RPMI8226 (cell line): ENCODE data around the gene NRL.
A peak's percentile ranks its signal among the peaks of the same experiment; 100 is the strongest.

ENCODE experiments used
- DNase-seq: peaks from one replicate; pipeline ENCODE4 v3.0.0-alpha.2; 2015

The NRL gene

DNA sequence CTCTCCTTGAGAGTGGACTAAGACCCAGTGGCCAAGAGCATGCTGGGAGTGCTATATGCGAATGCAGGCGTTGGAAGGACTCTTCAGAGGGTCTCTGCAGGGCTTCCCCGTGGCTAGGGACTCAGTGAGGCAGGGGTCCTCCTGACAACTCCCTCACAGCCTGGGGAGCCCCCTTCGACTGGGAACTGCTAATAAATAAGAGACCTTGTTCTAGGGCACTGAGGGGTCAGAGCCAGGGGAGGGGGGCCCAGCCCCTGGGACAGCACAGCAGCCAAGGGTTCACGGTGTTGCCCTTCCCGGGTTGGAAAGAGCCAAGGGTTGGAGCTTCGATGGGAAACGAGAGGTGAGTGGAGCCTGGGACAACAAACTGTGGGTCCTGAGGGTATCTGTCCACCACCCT is 49.3 kb downstream of the NRL start:
- no peak for DNase-seq

DNA sequence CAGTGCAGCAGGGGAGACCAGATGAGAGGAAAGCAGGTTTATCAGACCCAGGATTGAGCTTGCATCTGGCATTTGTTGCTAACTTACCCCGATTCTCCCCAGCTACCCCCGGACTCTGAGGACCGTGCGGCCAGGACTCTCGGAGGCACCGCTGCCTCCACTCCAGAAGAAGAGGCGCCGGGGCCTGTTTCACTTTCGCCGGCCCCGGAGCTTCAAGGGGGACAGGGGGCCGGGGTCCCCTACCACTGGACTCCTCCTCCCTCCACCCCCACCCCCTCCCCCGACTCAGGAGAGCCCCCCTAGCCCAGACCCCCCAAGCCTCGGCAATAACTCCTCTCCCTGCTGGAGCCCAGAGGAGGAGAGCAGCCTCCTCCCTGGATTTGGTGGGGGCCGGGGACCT is 49.9 kb downstream of the NRL start:
- no peak for DNase-seq

DNA sequence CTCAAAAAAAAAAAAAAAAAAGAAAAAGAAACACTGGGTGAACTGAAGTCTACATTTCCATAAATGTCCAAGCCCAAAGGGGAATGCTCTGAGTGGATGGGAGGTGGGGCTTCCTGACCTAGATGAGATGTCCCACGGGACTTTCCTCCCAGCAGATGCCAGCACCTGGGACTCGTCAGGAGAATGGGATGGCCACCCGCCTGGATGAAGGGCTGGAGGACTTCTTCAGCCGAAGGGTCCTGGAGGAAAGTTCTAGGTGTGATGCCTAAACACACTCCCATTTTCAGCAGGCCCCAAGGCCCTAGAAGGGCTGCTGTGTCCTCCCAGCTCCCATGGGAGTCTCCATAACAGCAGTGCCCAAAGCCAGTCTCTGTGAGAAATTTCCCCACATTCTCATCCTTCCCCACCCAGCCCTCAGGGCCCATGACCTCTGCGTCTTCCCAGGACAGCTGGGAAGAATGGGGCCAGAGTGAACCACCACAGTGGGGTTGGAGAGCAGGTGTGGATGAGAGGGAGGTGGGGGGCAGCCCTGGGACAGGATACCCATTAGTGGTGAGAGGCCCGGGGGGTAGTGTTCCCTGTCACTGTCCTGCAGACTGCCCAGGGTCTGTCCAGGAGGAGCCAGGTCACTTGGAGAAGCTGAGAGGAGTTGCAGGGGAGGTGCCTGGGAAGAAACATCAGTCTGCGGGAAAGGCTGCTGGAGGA is 50.5 kb downstream of the NRL start:
- DNase-seq, result no peak

DNA sequence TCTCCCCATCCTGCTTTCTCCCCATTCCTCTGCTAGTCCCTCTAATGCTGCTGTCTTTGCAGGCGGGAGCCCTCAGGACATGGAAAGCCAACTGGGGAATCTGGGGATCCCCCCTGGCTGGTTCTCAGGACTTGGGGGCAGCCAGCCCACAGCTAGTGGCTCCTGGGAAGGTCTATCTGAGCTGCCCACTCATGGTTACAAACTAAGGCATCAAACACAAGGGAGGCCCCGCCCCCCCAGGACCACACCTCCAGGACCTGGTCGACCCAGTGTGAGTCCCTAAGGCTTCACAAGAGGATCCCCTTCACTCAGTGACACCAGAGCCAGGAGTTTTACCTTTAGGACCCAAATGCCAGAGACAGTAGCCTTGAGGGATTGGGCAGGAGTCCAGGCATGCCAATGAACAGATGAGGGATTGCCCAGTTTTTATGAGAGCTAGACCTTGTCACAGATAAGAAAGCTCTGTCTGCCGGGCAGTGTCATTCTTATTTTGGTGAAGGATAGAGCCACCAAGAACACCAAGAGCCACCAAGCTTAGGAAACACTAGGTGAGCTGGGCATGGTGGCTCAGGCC is 51.4 kb downstream of the NRL start:
- no peak for DNase-seq

DNA sequence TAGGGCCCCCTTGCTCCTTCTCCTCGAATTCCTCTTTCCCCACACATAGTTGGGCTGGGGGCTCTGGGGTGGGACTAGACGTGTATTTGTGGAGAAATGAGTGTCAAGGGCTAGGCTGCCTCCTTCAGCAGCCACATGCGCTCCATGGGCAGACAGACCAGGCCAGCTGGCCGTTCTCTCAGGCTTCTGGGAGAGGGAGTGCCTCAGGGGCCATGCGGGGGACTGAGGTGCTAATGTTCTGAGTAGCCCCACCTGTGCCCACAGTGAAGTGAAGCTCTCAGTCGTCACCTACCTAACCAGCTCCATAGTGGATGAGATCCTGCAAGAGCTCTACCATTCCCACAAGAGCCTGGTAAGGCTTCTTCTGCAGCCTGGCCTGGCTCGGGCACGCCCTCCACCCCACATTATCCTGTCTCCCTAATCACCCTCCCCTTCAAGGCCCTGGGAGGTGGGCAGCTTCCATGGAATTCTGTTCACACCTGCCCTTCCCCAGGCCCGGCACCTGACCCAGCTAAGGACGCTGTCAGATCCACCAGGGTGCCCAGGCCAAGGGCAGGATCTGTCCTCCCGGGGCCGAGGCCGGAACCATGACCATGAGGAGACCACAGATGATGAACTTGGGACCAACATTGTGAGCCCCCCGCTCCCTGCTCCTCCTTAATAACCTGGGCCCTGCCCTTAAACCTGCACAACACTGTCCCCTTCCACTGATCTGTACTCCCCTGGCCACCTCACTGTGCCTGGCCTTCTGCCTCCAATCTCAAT is 52.4 kb downstream of the NRL start:
- no peak for DNase-seq

DNA sequence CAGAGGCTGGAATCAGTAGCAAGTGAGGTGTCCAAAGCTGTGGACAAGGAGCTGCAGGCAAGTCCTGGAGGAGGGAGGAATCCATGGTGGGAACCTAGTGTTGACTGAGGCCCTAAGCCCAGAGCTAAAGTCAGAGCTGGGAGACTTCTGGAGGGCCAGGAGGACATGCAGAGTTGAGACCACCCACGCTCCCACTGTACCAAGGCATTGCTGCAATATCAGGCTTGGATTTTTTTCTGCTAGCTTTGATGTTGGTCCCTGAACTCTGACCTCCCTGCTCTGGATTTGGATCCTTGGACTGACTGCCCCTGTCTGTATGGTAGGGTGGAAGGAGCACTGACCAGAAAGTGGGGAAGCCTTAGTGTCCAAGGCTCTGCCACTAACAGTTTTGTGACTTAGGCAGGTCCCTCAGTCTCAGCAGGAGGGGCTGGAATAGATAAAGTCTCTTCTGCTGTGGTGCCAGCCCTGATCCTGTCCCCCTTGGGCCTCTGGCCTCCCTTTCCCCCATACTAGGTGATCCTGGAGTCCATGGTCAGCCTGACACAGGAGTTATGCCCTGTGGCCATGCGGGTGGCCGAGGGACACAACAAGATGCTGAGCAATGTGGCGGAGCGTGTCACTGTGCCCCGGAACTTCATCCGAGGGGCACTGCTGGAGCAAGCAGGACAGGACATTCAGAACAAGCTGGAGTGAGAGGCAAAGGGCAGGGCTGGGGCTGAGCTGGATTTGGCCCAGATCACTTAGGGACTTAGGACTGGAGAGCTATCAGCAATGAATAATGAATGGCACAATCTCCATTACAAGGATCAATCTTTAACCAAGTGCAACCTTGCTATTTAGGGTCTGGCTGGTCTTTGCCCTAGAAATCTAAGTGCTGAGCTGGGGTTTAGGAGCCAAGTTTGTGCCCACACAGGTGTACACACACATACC is 53.5 kb downstream of the NRL start:
- DNase-seq, result no peak

DNA sequence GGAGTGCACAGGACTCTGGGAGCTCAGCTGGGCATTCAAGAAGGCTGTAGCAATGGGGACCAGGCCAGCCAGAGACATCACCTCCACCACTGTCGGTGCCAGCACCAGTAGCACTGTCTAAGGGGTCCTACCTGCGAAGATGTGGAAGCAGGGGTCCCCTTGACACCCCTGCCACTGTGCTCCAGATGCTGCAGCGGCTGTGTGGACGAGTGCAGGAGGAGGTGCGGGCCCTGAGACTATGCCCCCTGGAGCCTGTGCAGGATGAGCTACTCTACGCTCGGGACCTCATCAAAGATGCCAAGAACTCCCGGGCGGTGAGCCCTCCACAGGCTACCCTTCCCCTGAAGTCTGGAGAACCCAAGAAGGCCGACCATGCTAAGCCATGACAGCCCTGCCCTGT is 54.3 kb downstream of the NRL start:
- DNase-seq, result no peak

DNA sequence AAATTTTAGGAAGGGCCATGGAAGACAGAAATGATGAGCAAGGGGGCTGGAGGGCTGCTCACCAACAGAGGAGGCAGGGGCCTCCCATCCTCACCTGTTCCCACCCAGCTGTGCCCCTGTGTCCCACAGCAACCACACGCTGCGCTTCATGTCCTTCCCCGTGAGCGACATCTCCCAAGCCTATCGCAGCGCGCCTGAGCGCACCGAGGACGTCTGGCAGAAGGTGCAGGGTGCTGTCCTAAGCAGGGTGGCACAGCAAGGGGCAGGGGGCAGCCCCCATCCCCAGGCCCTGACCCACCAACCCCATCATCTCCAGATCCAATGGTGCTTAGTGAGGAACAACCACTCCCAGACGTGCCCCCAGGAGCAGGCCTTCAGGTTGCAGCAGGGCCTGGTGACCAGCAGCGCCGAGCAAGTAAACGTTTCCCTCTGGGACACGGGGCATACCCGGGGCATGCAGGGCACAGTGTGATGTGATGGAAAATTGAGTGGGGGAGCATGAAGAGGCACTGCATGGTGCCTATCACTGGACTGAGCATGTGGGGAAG is 54.8 kb downstream of the NRL start:
- DNase-seq, result no peak

DNA sequence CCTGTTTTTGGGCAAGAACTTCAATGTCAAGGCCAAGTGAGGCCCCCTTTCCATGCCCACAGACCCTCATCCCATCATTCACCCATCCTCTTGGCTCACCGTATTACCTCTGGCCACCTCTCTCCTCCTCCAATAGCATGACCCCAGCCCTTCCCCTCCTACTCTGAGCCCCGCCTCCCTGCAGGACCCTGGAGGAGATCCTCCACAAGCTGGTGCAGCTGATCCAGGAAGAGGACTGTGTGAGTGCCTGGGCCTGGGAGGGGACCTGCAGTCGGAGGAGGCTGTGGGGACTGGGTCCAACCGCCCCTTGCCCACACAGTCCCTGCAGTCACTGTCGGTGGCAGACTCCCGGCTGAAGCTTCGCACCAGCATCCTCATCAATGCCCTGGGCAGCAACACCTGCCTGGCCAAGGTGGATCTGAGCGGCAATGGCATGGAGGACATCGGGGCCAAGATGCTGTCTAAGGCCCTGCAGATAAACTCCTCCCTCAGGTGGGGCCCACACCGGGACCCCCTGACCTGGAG is 55.7 kb downstream of the NRL start:
- DNase-seq, result no peak

DNA sequence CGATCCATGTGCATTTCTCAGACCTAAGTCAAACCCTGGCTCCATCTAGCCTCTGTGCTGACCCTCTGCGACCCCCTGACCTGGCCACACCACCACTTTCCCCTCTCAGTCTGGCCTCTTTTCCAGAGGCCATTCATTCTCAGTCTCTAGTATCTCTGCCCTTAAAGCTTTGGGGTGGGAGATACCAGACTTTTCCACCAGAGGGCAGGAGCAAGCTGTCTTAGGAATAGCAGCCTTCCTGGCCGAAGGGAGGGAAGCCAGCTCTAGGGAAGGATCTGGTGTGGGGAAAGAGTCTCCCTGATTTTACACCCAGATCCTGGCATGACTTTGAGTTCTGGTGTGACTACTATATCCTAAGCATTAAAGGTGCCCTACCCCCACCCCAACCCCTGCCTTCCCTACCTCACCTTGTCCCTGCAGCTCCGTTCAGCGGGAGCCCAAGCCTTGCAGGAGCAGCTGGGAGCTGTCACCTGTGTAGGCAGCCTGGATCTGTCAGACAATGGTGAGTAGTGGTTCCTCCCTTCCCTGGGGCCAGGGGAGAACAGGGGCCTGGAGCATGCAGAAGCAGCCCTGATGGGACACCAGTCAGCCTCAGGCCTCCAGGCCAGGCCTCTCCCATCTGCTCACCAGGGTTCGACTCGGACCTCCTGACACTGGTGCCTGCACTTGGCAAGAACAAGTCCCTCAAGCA is 56.3 kb downstream of the NRL start:
- DNase-seq, result peak; percentile 60

DNA sequence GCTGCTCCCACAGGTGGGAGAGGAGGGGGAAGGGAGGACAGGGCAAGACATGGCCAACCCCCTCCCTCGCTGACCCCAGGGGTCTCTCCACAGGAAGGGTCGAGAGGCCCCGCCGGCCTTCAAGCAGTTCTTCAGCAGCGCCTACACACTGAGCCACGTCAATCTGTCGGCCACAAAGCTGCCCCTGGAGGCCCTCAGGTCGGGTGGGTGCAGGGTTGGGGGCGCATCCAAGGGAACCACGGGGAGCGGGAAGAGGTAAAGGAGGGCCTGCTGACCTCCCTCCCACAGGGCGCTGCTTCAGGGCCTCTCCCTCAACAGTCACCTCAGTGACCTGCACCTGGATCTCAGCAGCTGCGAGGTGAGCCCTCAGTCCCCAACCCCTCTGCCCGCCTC is 56.9 kb downstream of the NRL start:
- no peak for DNase-seq

DNA sequence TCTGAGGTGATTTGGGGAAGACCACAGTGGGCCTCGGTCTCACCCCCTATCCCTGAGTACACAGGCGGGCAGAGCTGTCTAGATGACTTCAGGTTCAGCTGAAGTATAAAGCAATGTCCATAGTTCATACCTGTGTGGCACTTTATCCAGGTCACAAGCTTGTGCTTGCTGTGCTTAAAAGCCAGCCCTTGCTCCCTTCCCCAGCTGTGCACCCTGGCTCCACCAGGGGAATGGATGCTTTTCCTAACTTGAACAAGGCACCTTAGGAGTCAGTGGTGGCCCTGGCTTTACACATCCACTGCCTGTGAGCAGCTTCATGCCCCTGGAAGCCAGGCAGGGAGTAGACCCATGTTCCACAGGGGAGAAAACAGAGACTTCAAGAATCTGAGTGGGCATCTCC is 57.5 kb downstream of the NRL start:
- DNase-seq, result no peak

DNA sequence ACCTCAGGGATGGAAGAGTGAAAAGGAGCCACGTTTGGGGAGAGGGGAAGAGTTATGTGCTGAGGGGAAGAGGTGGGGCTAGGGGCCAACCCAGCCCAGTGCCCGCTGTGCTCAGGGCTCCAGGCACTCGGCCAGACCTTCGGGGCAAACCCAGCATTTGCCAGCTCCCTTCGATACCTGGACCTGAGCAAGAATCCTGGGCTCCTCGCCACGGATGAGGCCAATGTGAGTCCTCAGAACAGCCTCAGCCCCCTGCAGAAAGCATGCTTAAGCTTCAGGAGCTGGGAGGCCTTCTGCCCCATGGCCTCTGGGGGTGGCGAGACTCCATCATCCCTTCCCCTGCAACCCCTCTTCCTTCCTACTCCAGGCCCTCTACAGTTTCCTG is 58.0 kb downstream of the NRL start:
- DNase-seq, result no peak

DNA sequence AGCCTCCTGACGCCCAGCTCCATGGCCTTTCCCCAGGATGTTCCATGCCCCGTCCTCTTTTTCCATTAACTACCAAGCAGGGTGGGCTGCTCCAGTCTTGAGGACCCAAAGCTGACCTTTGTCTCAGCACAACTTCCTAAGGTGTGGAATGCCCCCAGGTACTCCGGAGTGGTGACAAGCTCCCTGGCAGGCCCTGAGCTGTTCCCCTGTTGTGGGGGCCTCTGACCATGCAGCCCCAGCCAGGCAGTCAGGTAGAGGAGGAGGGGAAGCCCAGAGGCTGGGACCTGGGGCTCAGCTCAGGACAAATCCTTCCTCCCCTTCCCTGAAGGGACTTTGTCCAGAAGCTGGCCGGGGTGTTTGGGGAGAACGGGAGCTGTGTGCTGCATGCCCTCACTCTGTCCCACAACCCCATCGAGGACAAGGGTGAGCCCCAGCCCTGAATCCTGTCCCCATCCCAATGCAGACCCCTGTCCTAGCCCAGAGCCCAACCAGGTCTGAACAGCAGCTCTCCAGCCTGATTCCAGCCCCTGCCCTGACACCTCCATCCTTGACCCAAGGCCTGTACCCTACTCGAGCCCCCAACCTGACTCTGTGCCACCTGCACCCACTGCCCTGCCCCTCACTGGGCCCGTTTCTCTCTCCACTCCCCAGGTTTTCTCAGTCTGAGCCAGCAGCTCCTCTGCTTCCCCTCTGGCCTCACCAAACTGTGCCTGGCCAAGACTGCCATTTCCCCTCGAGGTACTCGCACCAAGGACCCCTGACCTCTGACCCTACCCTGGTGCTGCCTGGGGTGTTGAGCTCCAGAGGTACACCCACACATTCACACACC is 58.6 kb downstream of the NRL start:
- no peak for DNase-seq

DNA sequence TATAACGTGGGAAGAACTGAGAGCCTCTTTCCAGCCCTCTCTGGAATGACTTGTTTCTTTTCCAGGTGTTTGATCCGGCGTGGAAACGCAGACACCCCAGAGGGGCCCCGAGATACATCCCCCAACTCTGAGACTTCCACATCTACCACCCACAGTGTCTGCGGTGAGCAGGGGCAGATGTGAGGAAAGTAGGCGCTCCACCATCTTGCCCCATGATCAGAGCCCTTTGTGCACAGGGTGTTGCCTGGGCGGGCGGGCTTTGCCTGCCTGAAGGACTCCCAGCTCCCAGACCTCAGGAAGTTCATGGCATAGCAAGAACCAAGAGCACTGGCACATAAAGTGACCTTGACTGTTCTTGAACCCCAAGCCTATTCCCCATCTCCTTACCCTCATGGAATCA is 60.1 kb downstream of the NRL start:
- no peak for DNase-seq

DNA sequence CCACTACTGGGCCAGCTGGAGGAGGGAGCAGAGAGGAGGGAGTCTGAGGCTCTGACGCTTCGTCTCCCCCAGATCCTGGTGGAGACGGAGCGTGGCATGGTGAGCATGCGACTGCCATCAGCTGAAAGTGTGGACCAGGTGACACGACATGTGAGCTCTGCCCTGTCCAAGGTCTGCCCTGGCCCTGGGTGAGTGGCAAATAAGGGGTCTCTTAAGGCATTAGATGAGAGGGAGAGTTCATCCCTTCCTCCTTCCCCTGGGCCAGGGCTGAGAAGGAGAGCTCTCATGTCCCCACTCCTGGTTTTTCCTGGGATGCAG is 60.5 kb downstream of the NRL start:
- DNase-seq, result no peak

DNA sequence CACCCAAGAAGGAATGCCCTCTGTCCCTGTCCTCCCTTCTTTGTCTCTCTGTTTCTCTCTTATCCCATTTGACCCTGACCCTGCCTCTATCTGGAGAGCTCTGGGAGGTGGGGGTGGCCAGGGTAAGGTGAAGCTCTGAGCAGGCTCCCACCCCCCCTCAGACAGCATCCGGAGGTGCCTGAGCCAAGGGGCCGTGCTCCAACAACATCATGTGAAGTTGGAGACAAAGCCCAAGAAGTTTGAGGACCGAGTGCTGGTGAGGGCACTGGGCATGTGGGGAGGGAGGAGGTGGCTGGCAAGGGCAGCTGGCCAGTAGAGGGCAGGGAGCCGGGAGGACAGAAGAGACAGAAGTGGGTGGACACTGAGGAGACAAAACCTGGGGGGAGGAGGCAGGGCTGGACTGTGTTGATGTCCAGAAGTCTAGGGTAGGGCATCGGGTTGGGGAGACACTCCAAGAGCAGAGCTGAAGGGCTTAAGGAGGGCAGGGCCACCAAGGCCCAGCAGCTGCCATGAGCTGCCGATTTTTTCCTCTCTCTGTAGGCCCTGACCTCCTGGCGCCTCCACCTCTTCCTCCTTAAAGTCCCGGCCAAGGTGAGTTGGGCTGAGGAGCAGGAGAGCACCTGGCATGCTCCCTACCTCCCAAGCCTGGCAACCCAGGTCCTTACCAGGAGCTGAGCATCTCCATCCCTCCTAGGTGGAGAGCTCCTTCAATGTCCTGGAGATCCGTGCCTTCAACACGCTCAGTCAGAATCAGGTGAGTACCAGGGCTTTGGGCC is 61.0 kb downstream of the NRL start:
- no peak for DNase-seq

DNA sequence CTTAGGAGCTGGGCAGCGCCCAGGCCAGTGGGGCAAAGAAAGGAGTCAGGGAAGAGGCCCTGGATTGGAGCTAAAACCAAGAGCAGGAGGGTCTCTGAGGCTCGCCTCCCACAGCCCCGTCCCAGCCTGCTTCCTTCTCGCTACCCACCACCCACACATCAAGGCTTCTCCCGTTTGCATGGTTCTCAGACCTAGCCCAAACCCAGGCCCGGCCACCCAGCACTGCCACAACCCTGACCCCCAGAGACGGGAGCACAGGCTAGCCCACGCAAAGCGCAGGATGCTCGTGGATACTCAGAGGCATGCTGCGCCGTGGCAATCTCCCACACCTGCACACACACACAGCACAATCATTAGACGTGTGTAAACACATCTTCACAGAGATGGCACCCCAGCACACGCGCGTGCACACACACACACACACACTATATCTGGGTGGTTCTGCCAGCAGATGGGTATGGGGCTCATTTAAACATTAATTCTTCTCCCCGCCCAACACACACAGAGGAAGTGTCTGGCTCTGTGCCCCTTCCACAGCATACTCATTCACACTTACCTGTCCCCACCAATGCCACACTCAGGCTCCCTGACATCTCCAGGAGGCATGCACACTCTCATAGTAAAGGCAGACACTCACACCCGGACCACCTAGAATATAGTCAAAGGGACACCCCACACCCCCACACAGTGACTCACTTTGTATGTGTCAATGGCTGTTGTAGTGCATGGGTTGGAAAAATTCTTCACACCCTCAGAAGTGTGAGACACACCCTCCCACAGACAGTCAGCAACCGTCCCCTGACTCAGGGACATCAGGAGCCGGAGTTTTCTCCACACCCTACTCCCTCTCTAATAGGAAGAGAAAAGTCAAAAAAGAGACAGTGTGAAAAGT is 61.8 kb downstream of the NRL start:
- no peak for DNase-seq
